ENCODE data around the gene NR6A1.

The NR6A1 gene

GRCh38 chr9:124688238-124688904 lies 82.7 kb downstream of the NR6A1 start:
- no peak for TF ChIP-seq CTCF (IDR thresholded peaks at IDR 0.05; ENCODE audit: low read depth, low read length, missing control alignments)

GRCh38 chr9:124686918-124687317 lies 84.2 kb downstream of the NR6A1 start:
- DNase-seq = no peak
- Histone ChIP-seq H3K27me3 (replicated peaks) (no peaks in the 10 kb centered on the region), H3K36me3 (replicated peaks) (peaks cover 8% of the 10 kb centered on the region), H3K27ac (no peak overlapping the region), H3K4me3 (ENCODE audit: low read depth, low read length) (no peak overlapping the region)
- in situ Hi-C loops (cut with HindIII; ENCODE audit: low pct_ligation_motif_present, low sequenced_read_pairs) = no loop called here
- no peak for TF ChIP-seq CTCF (IDR thresholded peaks at IDR 0.05; ENCODE audit: low read depth, low read length, missing control alignments)

More at GRCh38 chr9:124688238-124688904, 82.7 kb downstream of the NR6A1 start:
- H3K36me3 ChIP-seq (replicated peaks) = peaks cover 6% of the 10 kb centered on the region
- no peak for DNase-seq
- in situ Hi-C loops (cut with HindIII; ENCODE audit: low pct_ligation_motif_present, low sequenced_read_pairs) = no loop called here
- H3K27ac ChIP-seq = no peak overlapping the region
- H3K4me3 ChIP-seq (ENCODE audit: low read depth, low read length) = no peak overlapping the region
- no peaks in the 10 kb centered on the region for H3K27me3 ChIP-seq (replicated peaks)

- in situ Hi-C loops (cut with HindIII; ENCODE audit: low pct_ligation_motif_present, low sequenced_read_pairs) = no loop called here
- no peak for DNase-seq
- no peaks in the 10 kb centered on the region for H3K27me3 ChIP-seq (replicated peaks)
- TF ChIP-seq CTCF (IDR thresholded peaks at IDR 0.05; ENCODE audit: low read depth, low read length, missing control alignments) = no peak
- no peak overlapping the region for H3K4me3 ChIP-seq (ENCODE audit: low read depth, low read length)
- peaks cover 8% of the 10 kb centered on the region for H3K36me3 ChIP-seq (replicated peaks)
- no peak overlapping the region for H3K27ac ChIP-seq
These were observed 85.9 kb downstream of the NR6A1 start for GRCh38 chr9:124685217-124685616.

- DNase-seq = no peak
- no peaks in the 10 kb centered on the region for H3K27me3 ChIP-seq (replicated peaks)
- in situ Hi-C loops (cut with HindIII; ENCODE audit: low pct_ligation_motif_present, low sequenced_read_pairs) = no loop called here
- TF ChIP-seq CTCF (IDR thresholded peaks at IDR 0.05; ENCODE audit: low read depth, low read length, missing control alignments) = no peak
- no peak overlapping the region for H3K4me3 ChIP-seq (ENCODE audit: low read depth, low read length)
- peaks cover 8% of the 10 kb centered on the region for H3K36me3 ChIP-seq (replicated peaks)
- no peak overlapping the region for H3K27ac ChIP-seq
These were observed 86.9 kb downstream of the NR6A1 start for GRCh38 chr9:124684169-124684568.

GRCh38 chr9:124683043-124683442 lies 88.1 kb downstream of the NR6A1 start:
- in situ Hi-C loops (cut with HindIII; ENCODE audit: low pct_ligation_motif_present, low sequenced_read_pairs) = no loop called here
- H3K27ac ChIP-seq = no peak overlapping the region
- no peak for TF ChIP-seq CTCF (IDR thresholded peaks at IDR 0.05; ENCODE audit: low read depth, low read length, missing control alignments)
- no peak for DNase-seq
- H3K36me3 ChIP-seq (replicated peaks) = peaks cover 11% of the 10 kb centered on the region
- H3K27me3 ChIP-seq (replicated peaks) = no peaks in the 10 kb centered on the region
- H3K4me3 ChIP-seq (ENCODE audit: low read depth, low read length) = no peak overlapping the region
